A673 (cell line): ENCODE measurements around the gene ARHGAP1. TPM values are rescaled to one million over a fixed set of nuclear protein-coding genes. Genes with fewer than 3 reads are reported as not detected.

Experiments
- BruUV-seq: library from RNA; stranded (reverse); fragments of 400-500 nt; replicated peaks from 2 replicates; lab custom pipeline; 2021; lab: Mats Ljungman, UMichigan
- CTCF ChIA-PET: fragments of 300-600 bp; sonication (Branson Sonifier 250); formaldehyde crosslinking; loops from one replicate; lab custom pipeline; 2022; ENCODE audit warnings: antibody characterized with exemption; lab: Charles Lee
- POLR2A ChIA-PET: fragments of 300-600 bp; sonication (Branson Sonifier 250); formaldehyde crosslinking; loops from one replicate; lab custom pipeline; 2022; ENCODE audit warnings: antibody characterized with exemption; ENCODE audit not compliant: low non-redundant PET; lab: Charles Lee
- DNase-seq: peaks from one replicate; pipeline ENCODE4 v3.0.0-alpha.2; 2015; ENCODE audit warnings: low spot score
- H3K27ac ChIP-seq: fragments of 200-600 bp; sonication (generic); 2 replicates; pipeline ENCODE4 v1.5.1; 2016; ENCODE audit warnings: mixed run types, low read depth, mild to moderate bottlenecking, mixed read lengths, antibody characterized with exemption, low read length; ENCODE audit not compliant: poor library complexity, severe bottlenecking
- H3K27me3 ChIP-seq: fragments of 200-600 bp; sonication (generic); replicated peaks from 2 replicates; pipeline ENCODE4 v1.6.1; 2017; ENCODE audit warnings: mixed run types, low read depth, mild to moderate bottlenecking, mixed read lengths, antibody characterized with exemption, low read length; ENCODE audit not compliant: insufficient read depth, poor library complexity
- H3K36me3 ChIP-seq: fragments of 200-600 bp; sonication (generic); 2 replicates; pipeline ENCODE4 v1.6.1; 2016; ENCODE audit warnings: mixed run types, mild to moderate bottlenecking, mixed read lengths, antibody characterized with exemption, low read length; ENCODE audit not compliant: insufficient read depth, poor library complexity, severe bottlenecking
- H3K4me1 ChIP-seq: fragments of 200-600 bp; sonication (generic); 2 replicates; pipeline ENCODE4 v1.6.1; 2017; ENCODE audit warnings: mixed run types, mild to moderate bottlenecking, mixed read lengths, antibody characterized with exemption, low read length; ENCODE audit not compliant: insufficient read depth, poor library complexity, severe bottlenecking
- H3K4me3 ChIP-seq: fragments of 200-600 bp; sonication (generic); 2 replicates; pipeline ENCODE4 v1.5.1; 2016; ENCODE audit warnings: low read depth, mixed run types, mild to moderate bottlenecking, mixed read lengths, low read length; ENCODE audit not compliant: poor library complexity, severe bottlenecking
- H3K9me3 ChIP-seq: fragments of 200-600 bp; sonication (generic); 2 replicates; pipeline ENCODE4 v1.6.1; 2016; ENCODE audit warnings: mixed run types, low read depth, mild to moderate bottlenecking, mixed read lengths, antibody characterized with exemption, low read length; ENCODE audit not compliant: poor library complexity, severe bottlenecking
- CTCF ChIP-seq: fragments of 300-800, 200-600 bp; sonication (generic); conservative IDR thresholded peaks from 2 replicates; pipeline ENCODE4 v1.5.1; 2017; ENCODE audit warnings: low read depth, mild to moderate bottlenecking, antibody characterized with exemption, low read length, moderate library complexity, mixed read lengths
- EZH2 ChIP-seq: fragments of 200-600 bp; sonication (generic); IDR thresholded peaks from 2 replicates; pipeline ENCODE4 v1.6.1; 2017; ENCODE audit warnings: borderline replicate concordance, low read depth, mild to moderate bottlenecking, mixed read lengths, antibody characterized with exemption, low read length; ENCODE audit not compliant: poor library complexity, severe bottlenecking
- intact Hi-C: fragments of 100-400 bp; cut with micrococcal nuclease; formaldehyde crosslinking; loops from one replicate; pipeline ENCODE4 v1.10.0; 2022; ENCODE audit not compliant: unreplicated experiment
- total RNA-seq: library from RNA; stranded (reverse); gene quantifications from 2 replicates; pipeline ENCODE4 v1.2.3, GENCODE V29; 2021

Gene ARHGAP1
- total RNA-seq, 1 experiment from 2014 or later, result 89.3 TPM

GRCh38 chr11:46681814-46682213 lies 18.6 kb downstream of the ARHGAP1 start:
- peaks cover 37% of the 10 kb centered on the region for H3K36me3 ChIP-seq
- no TSS peak for BruUV-seq
- TF ChIP-seq EZH2, result no peak
- TF ChIP-seq CTCF, result no peak
- no peaks in the 10 kb centered on the region for H3K4me1 ChIP-seq
- POLR2A ChIA-PET, result no interaction called here
- no peak overlapping the region for H3K4me3 ChIP-seq
- H3K27ac ChIP-seq, result no peak overlapping the region
- DNase-seq, result no peak
- no peaks in the 10 kb centered on the region for H3K27me3 ChIP-seq
- CTCF ChIA-PET, result no interaction called here
- intact Hi-C loops, result no loop called here
- no peaks in the 10 kb centered on the region for H3K9me3 ChIP-seq

DNA sequence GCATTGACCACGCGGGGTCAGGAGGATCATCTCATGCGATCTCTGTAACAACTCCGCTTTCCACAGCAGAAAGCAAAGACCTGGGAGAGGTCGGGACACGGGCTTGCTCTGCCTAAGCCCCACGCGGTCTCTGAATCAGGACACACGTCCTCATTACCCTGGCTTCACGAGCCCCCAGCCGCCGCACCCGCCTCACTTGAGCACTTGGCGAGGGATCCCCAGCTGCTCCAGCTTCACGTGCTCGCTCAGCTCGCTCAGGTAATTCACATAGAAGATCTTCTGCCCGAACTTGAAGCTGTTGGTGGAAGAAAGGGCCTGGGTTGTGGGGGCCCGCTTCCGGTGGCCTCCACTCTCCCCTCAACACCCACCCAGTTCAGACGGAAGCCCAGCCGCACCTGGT lies 19.6 kb downstream of the ARHGAP1 start:
- intact Hi-C loops, result no loop called here
- H3K9me3 ChIP-seq, result no peaks in the 10 kb centered on the region
- H3K4me3 ChIP-seq, result no peak overlapping the region
- TF ChIP-seq CTCF, result no peak
- TF ChIP-seq EZH2, result no peak
- H3K36me3 ChIP-seq, result peaks cover 34% of the 10 kb centered on the region
- H3K4me1 ChIP-seq, result no peaks in the 10 kb centered on the region
- no peak overlapping the region for H3K27ac ChIP-seq
- CTCF ChIA-PET, result no interaction called here
- H3K27me3 ChIP-seq, result no peaks in the 10 kb centered on the region
- BruUV-seq, result no TSS peak
- POLR2A ChIA-PET, result no interaction called here
- DNase-seq, result no peak

DNA sequence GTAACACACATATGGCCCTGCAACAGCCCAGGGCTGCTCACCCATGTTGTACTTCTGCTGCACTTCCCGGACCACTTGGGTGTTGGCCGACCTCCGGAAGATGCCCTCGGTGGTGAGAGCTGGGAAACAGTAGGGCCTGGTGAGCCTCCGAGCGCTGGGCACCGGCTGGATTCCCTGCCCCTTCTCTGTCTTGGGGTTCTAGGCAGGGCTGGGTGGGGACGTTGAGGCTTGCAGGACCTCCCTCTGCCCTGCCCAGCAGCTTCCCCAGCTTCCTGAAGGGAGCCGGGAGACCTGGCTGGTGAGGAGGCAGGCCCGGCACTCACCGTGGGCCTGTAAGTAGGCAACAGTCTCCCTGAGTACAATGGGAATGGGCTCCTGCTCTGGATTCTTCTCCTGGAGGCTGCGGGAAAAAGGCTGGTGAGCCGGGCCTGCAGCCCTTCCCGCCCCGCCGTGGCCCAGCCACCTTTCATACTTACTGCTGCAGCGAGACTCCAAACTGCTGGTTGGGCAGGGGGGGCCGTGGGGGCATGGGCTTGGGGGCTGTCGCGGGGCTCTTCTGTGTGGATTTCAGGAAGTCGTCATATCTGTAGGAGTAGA lies 20.2 kb downstream of the ARHGAP1 start:
- Histone ChIP-seq H3K27me3 (no peaks in the 10 kb centered on the region), H3K27ac (no peak overlapping the region), H3K9me3 (no peaks in the 10 kb centered on the region), H3K4me3 (no peak overlapping the region), H3K4me1 (no peaks in the 10 kb centered on the region), H3K36me3 (peaks cover 34% of the 10 kb centered on the region)
- TF ChIP-seq EZH2 (no peak), CTCF (no peak)
- ChIA-PET CTCF (no interaction called here), POLR2A (no interaction called here)
- no TSS peak for BruUV-seq
- no peak for DNase-seq
- intact Hi-C loops, result no loop called here
